ENCODE data around the gene ZMIZ1.

ZMIZ1 gene, protein sequence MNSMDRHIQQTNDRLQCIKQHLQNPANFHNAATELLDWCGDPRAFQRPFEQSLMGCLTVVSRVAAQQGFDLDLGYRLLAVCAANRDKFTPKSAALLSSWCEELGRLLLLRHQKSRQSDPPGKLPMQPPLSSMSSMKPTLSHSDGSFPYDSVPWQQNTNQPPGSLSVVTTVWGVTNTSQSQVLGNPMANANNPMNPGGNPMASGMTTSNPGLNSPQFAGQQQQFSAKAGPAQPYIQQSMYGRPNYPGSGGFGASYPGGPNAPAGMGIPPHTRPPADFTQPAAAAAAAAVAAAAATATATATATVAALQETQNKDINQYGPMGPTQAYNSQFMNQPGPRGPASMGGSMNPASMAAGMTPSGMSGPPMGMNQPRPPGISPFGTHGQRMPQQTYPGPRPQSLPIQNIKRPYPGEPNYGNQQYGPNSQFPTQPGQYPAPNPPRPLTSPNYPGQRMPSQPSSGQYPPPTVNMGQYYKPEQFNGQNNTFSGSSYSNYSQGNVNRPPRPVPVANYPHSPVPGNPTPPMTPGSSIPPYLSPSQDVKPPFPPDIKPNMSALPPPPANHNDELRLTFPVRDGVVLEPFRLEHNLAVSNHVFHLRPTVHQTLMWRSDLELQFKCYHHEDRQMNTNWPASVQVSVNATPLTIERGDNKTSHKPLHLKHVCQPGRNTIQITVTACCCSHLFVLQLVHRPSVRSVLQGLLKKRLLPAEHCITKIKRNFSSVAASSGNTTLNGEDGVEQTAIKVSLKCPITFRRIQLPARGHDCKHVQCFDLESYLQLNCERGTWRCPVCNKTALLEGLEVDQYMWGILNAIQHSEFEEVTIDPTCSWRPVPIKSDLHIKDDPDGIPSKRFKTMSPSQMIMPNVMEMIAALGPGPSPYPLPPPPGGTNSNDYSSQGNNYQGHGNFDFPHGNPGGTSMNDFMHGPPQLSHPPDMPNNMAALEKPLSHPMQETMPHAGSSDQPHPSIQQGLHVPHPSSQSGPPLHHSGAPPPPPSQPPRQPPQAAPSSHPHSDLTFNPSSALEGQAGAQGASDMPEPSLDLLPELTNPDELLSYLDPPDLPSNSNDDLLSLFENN

DNA sequence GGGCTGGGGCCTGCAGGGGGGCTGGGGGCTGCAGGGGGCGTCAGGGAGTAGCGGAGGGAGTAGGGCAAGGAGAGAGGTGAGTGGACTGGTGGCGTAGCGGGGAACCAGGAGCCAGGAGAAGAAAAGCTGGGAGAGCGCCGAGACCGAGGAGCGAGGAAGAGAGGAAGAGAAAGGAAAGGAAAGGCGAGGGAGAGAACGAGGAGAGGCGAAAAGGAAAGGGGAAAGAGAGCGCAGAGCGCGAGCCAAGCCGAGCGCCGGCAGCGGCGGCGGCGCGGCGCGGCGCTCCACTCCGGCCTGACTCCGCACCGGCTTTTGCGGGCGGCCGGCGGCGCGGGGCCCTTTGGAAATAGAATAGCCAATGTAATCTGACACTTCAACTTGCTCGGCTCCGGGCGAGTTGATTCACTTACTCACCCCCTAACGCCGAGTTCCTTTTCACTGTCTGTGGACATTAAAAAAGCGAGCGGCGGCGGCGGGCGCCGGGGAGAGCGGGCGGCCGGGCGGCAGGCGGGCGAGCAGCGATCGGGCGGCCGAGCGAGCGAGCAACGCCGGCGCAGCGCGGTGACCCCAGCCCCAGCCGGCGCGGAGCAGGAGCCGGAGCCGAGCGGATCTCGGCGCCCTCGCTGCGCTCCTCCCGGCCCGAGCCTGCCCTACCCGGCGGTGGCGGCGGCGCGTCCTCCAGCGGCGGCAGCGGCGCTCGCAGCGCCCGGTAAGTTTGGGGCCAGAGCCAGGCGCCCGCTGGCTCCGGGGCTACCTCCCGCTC, at the start of gene ZMIZ1:
ZMIZ1 (plus strand) TSS at position 405 of the 763 bp plus-strand sequence. CDS start 132,667 bp downstream, outside the sequence.
- DNase-seq: peak; percentile 88

DNA sequence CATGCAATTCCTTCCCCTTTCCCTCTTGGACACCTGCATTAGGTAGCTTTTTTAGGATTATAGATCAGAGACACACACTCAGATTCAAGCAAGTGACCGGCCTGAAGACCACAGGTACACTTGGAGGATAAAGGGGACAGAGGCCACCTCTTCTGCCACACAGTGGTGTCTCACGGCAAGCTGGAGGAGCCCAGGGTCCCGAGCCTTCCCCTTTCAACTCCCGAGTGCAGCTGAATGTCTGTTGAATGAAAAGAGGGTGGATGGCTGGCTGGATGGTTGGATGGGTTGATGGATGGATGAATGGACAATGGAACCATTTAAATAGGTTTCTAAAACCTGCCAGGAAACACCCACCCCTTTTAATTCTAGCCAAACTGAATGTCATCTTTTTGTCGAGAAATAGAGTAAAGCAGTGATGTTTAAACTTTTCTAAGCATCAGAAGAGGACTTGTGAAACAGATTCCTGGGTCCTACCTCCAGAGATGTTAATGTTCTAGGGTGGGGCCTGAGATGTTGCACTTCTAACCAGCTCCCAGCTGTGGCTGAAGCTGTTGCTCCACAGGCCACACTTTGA, 49.2 kb upstream of the ZMIZ1 start:
- DNase-seq: no peak

DNA sequence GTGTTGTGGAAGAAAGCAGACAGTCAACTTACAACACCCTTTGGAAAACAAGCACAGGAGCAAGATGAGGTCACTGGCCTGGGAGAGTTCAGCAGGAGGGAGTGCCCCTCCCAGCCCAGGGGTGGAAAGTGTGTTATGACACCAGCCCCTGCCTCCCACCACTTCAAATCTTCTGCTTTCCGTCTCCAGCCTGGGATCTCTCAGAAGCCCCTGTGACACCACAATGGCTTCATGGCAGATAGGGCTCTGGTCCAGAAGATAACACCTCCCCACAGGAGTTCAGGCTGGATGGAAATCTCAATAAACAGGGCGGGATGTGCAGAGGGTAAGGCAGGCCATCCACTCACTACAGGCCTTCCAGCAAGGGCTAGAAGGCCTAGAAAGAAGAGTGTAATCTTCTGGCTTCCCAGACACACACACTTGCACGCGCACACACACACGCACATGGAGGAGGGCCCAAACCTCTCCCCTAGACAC, 48.7 kb upstream of the ZMIZ1 start:
- no peak for DNase-seq

DNA sequence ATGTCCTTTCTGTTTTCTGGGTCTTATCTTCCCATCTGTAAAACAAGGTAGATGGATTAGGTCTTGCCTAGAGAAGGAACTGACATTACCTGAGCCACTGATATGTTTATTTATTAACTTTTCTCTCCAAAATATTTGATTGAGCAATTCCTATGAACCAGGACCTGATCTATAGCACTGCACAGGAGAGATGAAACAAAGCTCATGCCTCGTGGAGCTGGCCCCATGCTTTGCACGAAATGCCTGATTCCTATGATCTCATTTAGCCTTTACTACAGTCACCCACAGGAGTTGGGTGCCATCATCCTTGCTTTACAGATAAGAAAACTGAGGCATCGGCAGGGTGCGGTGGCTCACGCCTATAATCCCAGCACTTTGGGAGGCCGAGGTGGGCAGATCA, 48.2 kb upstream of the ZMIZ1 start:
- no peak for DNase-seq

DNA sequence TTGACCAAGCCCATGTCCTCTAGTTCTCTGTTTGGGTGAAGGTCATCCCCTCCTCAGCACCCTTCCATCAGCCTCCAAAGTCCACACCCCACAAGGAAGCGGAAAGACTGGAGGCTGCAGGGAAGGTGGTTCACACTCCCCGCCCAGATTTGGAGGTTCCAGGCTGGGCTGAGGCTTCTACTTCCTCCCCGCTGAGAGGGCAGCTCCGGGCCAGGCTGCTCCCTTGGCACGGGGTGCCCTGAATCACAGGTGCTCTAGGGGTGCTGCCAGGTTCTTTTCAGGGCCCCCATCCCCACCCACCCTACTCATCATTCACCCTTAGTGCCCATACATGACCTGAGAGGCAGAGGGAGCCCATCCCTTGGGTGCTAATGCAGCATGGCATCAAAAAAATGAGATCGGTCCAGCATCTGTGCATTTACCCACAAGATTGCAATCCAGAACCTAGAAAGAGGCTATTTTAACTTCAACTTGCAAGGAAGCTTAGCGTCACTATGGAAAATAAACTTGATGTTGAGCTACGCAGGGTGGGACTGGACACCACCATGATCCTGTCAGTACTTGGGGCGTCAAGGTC, 47.3 kb upstream of the ZMIZ1 start:
- DNase-seq: no peak

DNA sequence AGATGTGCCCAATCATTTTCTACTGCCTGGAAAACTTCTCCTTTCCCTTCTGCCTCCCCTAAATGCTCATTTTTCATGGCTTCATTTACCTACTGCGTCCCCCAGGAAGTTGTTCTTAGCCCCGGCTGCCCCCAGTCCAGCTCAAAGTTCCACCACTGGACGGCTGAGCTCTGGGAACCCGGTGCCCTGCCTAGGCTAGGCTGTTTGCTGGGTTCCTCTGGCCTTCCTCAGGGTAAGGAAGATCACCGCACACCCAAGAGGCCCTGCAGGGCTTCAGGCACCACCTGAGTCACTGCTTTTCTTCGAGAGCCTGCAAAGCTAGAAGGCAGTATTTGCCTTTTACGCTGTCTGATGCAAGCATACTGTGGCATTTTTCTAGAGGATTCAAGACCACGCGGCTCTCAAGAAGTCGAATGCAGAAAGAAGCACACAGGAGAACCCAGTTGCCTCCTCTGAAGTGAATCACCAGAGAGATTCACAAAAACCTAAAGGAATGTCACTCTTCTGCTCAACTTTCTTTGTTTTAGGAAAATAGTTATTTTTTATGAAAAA, 46.7 kb upstream of the ZMIZ1 start:
- no peak for DNase-seq

DNA sequence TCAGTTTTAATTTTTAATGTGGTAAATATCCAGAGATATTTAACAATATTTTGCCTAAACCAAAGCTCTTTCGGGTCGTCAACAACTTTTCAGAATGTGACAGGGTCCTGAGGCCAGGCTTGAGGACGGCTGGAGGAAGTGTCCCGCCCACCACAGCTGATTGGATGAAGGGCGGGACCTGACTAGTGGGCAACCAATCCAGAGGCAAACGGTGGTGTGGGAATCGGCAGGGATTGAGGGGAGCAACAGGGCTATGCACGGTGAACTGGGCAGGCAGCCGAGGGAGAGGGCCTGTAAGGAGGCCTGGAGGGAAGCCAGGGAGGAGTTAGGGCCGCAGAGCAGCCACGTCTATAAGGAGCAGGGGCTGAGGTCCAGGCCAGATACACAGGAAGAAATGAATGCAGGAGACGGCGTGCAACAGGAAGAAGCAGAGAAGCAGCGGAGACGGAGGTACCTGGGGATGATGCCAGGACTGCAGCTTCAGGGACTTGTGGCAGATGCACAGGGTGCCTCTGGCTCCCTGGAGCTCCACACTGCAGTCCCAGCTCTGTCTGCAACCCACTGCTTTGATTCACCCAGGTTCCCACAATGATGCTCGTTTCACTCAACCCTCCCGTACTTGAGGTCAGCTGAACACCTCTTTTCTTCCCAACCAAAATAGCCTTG, 46.1 kb upstream of the ZMIZ1 start:
- no peak for DNase-seq

DNA sequence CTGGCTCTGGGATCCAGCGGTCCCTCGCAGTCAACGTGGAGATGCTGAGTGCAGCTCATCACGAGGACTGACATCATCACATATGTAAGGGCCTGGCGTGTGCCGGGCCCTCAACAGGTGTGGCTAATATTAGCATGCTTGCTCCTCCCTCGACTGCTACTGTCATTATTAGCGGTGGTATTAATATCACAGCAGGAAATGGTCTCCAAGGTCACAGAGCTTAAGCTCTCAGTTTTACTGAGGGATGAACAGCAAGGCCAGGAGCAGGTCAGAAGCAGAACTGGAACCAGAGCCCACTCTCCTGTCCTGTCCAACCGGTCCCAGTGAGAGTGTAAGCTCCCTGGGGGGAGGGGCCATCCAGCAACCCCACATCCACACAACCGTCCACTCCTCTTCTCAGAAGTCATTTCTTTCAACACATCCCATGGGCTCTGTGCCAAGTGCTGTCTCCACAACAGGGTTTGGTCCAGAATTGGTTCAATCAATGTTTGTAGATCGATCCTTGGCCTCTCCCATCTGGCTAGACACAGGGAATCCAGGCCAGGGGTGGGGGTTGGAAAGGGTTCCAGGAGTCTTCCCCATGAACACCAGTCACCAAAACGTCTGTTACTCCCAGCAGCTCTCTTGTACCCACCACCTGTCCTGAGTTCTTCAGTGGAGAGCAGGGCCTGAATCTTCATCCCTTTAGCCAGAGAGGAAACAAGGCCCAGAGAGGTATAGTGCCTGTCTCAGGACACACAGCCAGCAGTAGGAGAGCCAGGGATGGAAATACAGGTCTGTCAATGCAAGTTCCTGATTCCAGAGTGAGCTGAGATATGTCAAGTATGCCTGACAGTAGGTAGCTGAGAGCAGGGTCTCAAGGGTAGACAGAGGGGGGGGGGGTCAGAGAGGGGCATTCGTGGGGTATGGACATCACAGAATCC, 45.3 kb upstream of the ZMIZ1 start:
- DNase-seq: no peak

DNA sequence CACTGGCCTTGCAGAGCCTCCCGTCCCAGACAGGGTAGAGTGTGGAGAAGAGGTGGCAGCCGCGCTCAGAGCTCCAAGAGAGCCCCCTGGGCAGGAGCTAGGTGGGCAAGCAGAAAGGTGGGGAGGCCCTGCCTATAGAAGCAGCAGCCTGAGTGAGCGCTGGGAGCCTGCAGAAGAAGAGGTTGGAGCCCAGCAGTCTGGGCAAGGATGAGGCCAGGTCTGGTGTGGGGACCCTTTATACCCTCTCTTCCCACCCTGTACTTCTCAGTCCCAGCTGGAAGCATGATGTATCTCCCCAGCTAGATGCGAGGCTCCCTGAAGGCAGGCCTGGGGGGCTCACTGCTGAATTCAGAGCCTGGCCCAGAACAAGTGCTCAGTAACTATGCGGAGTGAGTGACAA, 44.5 kb upstream of the ZMIZ1 start:
- DNase-seq: no peak

DNA sequence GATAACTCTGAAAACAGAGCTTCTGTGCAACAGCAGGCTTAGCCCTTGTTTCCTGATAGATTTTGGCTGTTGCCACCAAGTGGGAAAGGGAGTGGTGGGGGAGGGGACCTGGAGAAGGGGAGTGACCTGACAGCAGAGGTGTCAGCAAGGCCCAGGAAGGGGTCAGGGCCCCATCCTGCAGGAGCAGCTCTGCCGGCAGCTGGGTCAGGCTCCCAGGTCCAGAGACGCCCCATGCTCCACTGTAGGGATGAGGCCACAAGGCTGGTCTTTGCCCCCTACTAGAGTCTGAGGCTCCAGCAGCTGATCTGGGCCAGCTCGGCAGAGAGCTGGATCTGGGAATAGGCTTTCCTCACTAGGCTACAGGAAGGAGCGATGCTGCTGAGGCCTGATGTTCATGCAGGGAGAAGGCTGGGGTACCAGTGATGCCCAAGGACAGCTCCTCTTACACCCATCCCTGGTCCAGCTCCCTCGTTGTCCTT, 44.0 kb upstream of the ZMIZ1 start:
- no peak for DNase-seq

DNA sequence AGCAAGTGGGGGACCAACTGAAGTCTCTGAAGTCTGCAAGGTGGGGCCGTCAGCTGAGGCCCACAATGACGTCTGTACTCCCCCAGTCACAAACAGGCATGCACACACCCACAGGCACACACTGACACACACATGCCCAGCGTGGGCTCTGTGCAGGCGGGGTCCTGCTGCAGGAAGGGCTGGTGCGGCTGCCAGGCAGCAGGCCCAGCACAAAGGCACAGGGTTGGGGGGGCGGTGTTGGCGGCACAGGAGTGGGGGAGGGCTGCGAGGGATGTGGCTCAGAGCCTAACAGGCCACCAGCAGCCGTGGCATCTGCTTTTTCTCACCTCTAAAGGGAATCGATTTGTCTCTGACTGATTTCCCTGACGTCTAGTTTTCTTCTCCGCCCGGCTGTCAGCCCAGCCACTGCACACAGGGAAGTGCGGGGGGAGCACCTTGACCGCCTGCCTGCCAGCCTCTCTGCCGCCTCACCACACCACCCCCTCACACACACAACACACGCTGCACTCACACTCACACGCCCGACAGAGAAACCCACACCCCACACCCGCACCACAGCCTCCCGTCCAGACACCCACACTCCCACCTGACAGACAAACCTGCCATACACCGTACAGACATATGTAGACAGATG, 43.5 kb upstream of the ZMIZ1 start:
- no peak for DNase-seq

DNA sequence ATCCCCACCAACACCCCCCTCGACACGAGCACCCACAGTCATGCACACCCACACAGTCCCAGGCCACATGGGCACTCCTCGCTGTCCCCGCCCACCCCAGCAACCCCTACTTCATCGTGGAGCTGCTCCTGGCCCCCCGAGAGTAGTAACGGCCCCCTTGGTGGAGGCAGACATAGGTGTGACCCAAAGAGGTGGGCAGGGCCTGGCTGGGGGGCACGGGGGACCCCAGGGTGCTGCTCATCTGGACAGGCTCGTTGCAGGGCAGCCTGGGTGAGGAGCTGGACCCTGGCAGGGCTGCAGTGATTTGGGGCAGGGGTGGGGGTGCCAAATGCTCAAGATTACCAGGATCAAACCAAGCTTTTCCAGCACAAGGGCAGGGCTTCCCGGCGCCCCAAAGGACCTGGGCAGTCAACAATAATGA, 42.4 kb upstream of the ZMIZ1 start:
- DNase-seq: no peak

DNA sequence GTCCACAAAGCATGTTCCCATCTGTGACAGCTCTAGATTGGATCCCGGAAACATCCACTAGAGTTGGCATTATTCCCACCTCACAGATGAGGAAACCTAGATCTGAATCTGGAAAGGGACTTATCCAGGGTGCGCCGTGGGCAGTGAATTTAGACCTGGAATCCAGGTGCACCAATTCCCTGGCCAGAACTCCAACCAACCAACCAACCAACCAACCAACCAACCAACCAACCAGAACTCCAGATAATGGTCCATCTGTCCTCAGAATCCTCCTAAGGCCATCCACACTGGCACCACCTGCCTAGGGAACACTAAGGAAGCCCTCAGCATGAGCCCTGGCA, 42.0 kb upstream of the ZMIZ1 start:
- DNase-seq: no peak

DNA sequence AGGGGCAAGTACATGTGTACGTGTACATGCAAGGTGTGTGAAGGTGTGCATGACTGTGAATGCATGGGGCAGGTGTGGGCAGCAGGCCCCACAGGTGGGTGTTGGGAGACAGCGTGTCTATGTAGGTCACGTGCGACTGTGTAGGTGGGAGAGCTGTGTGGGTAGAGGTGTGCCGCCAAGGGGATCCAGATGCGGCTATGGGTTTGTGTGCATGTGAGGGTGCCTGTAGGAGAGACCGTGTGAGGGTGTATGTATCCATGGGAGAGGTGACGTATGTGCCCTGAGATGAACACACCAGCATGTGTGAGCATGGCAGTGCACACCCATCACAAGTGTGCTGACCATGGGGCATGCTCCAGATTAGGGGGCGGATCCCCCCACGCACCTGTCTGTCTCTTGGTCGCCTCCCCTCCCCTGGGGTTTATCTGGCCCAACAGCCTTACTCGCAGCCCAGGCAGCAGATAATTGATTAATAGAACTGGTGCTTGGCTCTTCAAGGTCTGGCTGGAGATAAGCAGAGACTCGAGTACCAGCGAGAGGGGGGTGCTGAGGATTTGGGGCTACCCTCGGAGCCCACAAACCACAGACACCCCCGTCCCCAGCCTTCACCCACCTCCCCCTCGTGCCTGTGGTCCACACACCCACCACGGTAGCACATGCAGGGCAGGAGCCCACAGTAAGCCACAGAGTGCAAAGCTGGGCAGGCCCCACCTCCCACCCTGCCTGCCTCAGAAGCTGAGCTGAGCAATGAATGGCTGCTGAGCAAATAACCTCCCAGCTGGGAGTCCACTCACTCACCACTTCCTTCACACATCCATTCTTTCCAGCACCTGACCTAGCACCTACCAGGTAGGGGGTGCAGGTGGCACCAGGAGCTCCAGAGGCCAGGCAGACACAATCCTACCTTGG, 41.4 kb upstream of the ZMIZ1 start:
- no peak for DNase-seq

DNA sequence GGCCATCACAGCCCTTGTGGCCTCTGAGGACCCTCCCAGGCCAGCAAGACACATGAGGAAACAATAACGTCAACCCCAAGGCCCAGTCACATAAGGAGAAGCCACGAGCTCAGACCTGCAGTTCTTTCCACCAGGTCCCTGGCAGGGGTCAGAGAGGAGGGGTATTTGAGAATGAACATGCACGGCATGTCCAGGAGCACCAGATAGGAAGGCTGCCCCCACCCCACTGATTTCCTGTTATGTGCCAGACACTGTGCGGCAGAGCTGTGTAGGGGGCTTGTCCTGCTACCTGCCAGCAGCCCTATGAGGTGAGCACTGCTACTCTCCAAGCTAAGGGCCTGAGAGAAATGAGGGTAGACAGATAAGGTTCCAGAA, 40.7 kb upstream of the ZMIZ1 start:
- DNase-seq: no peak

DNA sequence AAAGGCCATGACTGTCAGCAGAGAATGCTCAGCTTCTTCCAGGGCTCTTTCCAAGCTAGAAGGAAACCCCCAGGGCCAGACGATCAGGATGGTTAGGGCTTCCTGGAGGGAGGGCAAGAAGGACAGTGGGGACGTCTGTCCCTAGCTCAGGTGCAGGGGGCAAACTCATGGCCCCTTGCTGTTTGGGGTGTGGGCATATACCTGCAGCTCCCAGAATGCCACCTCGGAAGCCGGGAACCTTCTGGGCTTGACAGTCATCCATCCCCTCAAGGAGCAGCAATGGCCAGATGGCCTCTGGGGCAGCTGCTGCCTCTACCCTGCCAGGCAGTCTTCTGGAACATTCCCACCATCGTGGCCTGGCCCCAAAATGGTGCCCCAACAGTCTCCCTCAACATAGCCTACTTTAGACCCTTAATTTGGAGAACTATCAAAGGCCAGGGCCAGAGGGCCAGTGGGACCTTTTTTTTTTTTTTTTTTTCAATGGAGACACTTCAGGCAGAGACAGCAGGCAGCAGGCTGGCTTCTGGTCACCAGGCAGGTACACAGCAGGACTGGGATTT, 40.2 kb upstream of the ZMIZ1 start:
- no peak for DNase-seq

DNA sequence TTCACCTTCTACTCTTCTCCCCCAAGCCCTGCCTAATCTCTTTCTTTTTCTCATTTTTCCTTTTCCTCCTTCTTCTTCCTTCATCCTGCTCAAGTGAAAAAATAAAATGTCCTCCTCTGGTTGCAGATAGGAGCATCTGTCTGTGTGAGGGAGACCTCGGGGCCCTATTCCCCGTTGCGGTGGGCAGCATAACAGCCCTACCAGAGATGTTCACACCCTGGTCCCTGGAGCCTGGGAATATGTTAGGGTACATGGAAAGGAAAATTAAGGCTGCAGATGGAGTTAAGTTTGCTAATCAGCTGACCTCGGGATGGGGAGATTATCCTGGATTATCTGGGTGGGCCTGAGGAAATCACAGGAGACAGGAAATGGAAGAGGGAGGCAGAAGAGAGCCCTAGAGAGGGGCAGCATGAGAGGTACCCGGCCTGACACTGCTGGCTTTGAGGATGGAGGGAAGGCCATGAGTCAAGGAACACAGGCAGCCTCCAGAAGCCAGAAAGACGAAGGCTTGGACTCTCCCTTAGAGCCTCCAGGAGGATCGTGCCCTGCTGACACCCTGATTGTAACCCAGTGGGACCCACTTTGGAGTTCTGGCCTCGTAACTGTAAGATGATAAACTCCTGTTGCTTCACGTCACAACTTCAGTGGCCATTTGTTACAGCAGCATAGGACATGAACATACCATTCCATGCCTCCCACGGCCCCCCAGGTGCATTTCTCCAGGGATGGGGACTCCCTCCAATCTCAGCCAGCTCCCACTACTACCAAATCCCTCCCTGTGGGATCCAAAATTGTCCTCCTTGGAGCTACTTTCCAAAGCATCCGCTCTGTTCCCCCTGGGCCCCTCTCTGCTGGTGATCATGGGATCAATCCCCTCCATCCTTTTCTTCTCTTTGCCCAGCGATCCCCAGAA, 39.0 kb upstream of the ZMIZ1 start:
- DNase-seq: no peak

Data from amniotic stem cell (primary cell).